B cell (primary cell): ENCODE results near the gene HBB. TPM values are rescaled to one million over a fixed set of nuclear protein-coding genes. Genes with fewer than 3 reads are reported as not detected.

ENCODE experiments used
- ATAC-seq: fragments of 200-7000 bp; cut with Tn5 transposase; one replicate; pipeline ENCODE4 v1.10.0; 2021; ENCODE audit warnings: low read depth, mild to moderate bottlenecking, moderate number of reproducible peaks, moderate library complexity
- CTCF ChIA-PET: fragments of 350-600 bp; sonication (Branson Sonifier 250); formaldehyde crosslinking; loops from one replicate; lab custom pipeline; 2021; ENCODE audit warnings: antibody characterized with exemption, inconsistent platforms; lab: Charles Lee
- POLR2A ChIA-PET: fragments of 350-600 bp; sonication (Branson Sonifier 250); formaldehyde crosslinking; loops from one replicate; lab custom pipeline; 2021; ENCODE audit warnings: antibody characterized with exemption; lab: Charles Lee
- DNase-seq: peaks from one replicate; pipeline ENCODE4 v3.0.0; 2013
- H2AFZ ChIP-seq: 2 replicates; pipeline ENCODE4 v1.6.1; 2012; ENCODE audit warnings: mild to moderate bottlenecking, low read depth, low read length; ENCODE audit not compliant: insufficient read depth, poor library complexity, severe bottlenecking
- H3K27ac ChIP-seq, 2 donors: 1 replicate in 1 of 2; 2 replicates in 1 of 2; pipeline ENCODE4 v1.5.1; 2012 to 2013; ENCODE audit warnings: low read length in 2 of 2, mild to moderate bottlenecking in 2 of 2, moderate library complexity in 1 of 2
- H3K27me3 ChIP-seq, 4 experiments: fragments of 200-600 bp in 1 of 4; sonication (generic) in 1 of 4; replicated peaks in 1 of 4; 1 replicate in 2 of 4; 2 replicates in 2 of 4; pipeline versions ENCODE4 v1.6.1 to v1.7.0; 2013 to 2016; ENCODE audit warnings: low read length in 3 of 4, mild to moderate bottlenecking in 2 of 4, mixed read lengths in 1 of 4, moderate library complexity in 1 of 4; ENCODE audit not compliant: insufficient read depth in 4 of 4, control insufficient read depth in 3 of 4; ENCODE audit errors: control extremely low read depth in 1 of 4
- H3K36me3 ChIP-seq, 2 experiments: replicated peaks in 1 of 2; 1 replicate in 1 of 2; 2 replicates in 1 of 2; pipeline versions ENCODE4 v1.6.1 to v1.7.1; 2013; ENCODE audit warnings: low read length in 1 of 2; ENCODE audit not compliant: insufficient read depth in 2 of 2, control insufficient read depth in 1 of 2; ENCODE audit errors: control extremely low read depth in 1 of 2, extremely low read depth in 1 of 2
- H3K4me1 ChIP-seq, 2 donors: fragments of 200-600 bp in 1 of 2; sonication (generic) in 1 of 2; 1 replicate in 1 of 2; 2 replicates in 1 of 2; pipeline versions ENCODE4 v1.5.1 to v1.6.1; 2013 to 2017; ENCODE audit warnings: low read length in 2 of 2; ENCODE audit not compliant: control insufficient read depth in 2 of 2, insufficient read depth in 2 of 2
- H3K4me2 ChIP-seq: replicated peaks from 2 replicates; pipeline ENCODE3; 2012; ENCODE audit warnings: mild to moderate bottlenecking, low read depth, low read length; ENCODE audit not compliant: poor library complexity, severe bottlenecking
- H3K4me3 ChIP-seq, 5 experiments: fragments of 200-600 bp in 1 of 5; sonication (generic) in 1 of 5; 1 replicate in 3 of 5; 2 replicates in 2 of 5; pipeline versions ENCODE4 v1.5.1 to v1.7.0; 2011 to 2016; ENCODE audit warnings: low read length in 4 of 5, mild to moderate bottlenecking in 4 of 5, low read depth in 2 of 5, control low read depth in 1 of 5, moderate library complexity in 1 of 5; ENCODE audit not compliant: insufficient read depth in 1 of 5; ENCODE audit errors: control extremely low read depth in 1 of 5, extremely low read depth in 1 of 5
- H3K79me2 ChIP-seq: fragments of 200-600 bp; sonication (generic); one replicate; pipeline ENCODE4 v1.6.0; 2016; ENCODE audit warnings: low read length; ENCODE audit not compliant: control insufficient read depth, insufficient read depth
- H3K9ac ChIP-seq: fragments of 200-600 bp; sonication (generic); 2 replicates; pipeline ENCODE4 v1.6.1; 2017; ENCODE audit warnings: mild to moderate bottlenecking, low read length, moderate library complexity
- H3K9me3 ChIP-seq, 3 donors: one replicate each; pipeline versions ENCODE4 v1.6.1 to v1.7.1; 2013; ENCODE audit warnings: low read length in 2 of 3; ENCODE audit not compliant: control insufficient read depth in 2 of 3, insufficient read depth in 1 of 3; ENCODE audit errors: control extremely low read depth in 1 of 3
- H4K20me1 ChIP-seq: 2 replicates; pipeline ENCODE4 v1.6.0; 2012; ENCODE audit warnings: mild to moderate bottlenecking, low read length; ENCODE audit not compliant: insufficient read depth, control insufficient read depth, poor library complexity, severe bottlenecking
- H3K27ac Mint-ChIP-seq: one replicate; pipeline ENCODE4 v1.8.0; 2021; ENCODE audit warnings: mixed read lengths
- H3K27me3 Mint-ChIP-seq: one replicate; pipeline ENCODE4 v1.8.0; 2021; ENCODE audit warnings: mixed read lengths
- H3K4me1 Mint-ChIP-seq: one replicate; pipeline ENCODE4 v1.8.0; 2021; ENCODE audit warnings: mixed read lengths
- H3K4me3 Mint-ChIP-seq: one replicate; pipeline ENCODE4 v1.8.0; 2021; ENCODE audit warnings: mixed read lengths
- H3K9me3 Mint-ChIP-seq: one replicate; pipeline ENCODE4 v1.8.0; 2022; ENCODE audit warnings: mixed read lengths; ENCODE audit not compliant: insufficient read depth
- CTCF ChIP-seq: fragments of 200-600 bp; IDR thresholded peaks from one replicate; pipeline ENCODE4 v1.8.0; 2022; ENCODE audit warnings: antibody characterized with exemption, mild to moderate bottlenecking
- EZH2 ChIP-seq: IDR thresholded peaks from 2 replicates; pipeline ENCODE4 v1.6.1; 2012; ENCODE audit warnings: borderline replicate concordance, low read depth, mild to moderate bottlenecking, moderate library complexity, low read length; ENCODE audit not compliant: insufficient read depth, poor library complexity, severe bottlenecking
- WGBS: methylation state at CpG from one replicate; pipeline ENCODE4 v1.1.5; 2013; ENCODE audit warnings: missing lambda C conversion rate; ENCODE audit not compliant: insufficient coverage; 5-methylcytosine and 5-hydroxymethylcytosine counted together
- intact Hi-C: fragments of 100-400 bp; cut with micrococcal nuclease; formaldehyde crosslinking; loops from one replicate; pipeline ENCODE4 v1.10.0; 2022
- polyA plus RNA-seq: library from polyadenylated mRNA; depleted of rRNA; stranded (reverse); fragments of >200 nt; gene quantifications from 2 replicates; pipeline ENCODE4 v1.2.3, GENCODE V29; 2012
- total RNA-seq, 2 donors: library from RNA; stranded (reverse); fragments of 120-200 nt in 1 of 2; gene quantifications; 1 replicate in 1 of 2; 2 replicates in 1 of 2; pipeline versions ENCODE4 v1.2.3 to v1.2.4, GENCODE V29; 2013 to 2022

HBB gene
- total and polyA plus RNA-seq, 2 donors (not counting 1 experiment from before 2014, with no cell fraction given): 69.7 to 385 TPM

DNA sequence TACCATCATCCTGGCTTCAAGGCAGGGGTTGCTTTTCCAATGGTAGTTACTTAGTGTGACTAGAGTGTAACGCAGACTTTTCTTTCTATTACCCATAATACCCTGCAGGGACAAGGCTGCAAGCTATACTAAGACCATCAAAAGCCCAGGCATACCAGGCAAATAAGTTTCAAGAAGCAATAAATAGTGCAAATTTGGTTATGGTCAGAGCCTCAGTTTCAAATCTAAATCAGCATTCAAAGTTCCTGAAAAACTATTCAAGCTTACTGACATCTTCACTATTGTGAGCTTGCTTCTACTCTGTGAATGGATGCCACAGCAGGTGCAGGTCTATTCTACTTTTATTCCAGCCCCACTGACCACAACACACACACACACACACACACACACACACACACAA lies 2.5 kb upstream of the HBB start:
- H3K4me3 ChIP-seq: no peak overlapping the region
- POLR2A ChIA-PET: no interaction called here
- ATAC-seq: no peak
- H3K4me1 ChIP-seq: no peaks in the 10 kb centered on the region
- H3K4me2 ChIP-seq: no peak overlapping the region
- no peak for DNase-seq
- Mint-ChIP-seq H3K4me3 (no peak overlapping the region), H3K27me3 (peaks cover 3% of the 10 kb centered on the region), H3K4me1 (peaks cover 3% of the 10 kb centered on the region), H3K27ac (no peak overlapping the region), H3K9me3 (no peaks in the 10 kb centered on the region)
- CTCF ChIA-PET: no interaction called here
- H2AFZ ChIP-seq: no peak overlapping the region
- H3K27ac ChIP-seq: no peak overlapping the region
- H3K9ac ChIP-seq: no peak overlapping the region
- no peaks in the 10 kb centered on the region for H3K79me2 ChIP-seq
- H3K36me3 ChIP-seq: no peaks in the 10 kb centered on the region
- H3K27me3 ChIP-seq: no peaks in the 10 kb centered on the region
- H3K9me3 ChIP-seq: no peaks in the 10 kb centered on the region
- intact Hi-C loops: no loop called here
- no peak for TF ChIP-seq EZH2
- no peak for TF ChIP-seq CTCF
- H4K20me1 ChIP-seq: no peaks in the 10 kb centered on the region
- WGBS: no CpG with 5 or more reads among the region's 1 CpG

- no peak overlapping the region for H3K4me3 ChIP-seq
- no peaks in the 10 kb centered on the region for H3K79me2 ChIP-seq
- H3K9me3 ChIP-seq: no peaks in the 10 kb centered on the region
- H3K27me3 ChIP-seq: no peaks in the 10 kb centered on the region
- intact Hi-C loops: no loop called here
- Mint-ChIP-seq H3K27me3 (peaks cover 6% of the 10 kb centered on the region), H3K4me1 (no peaks in the 10 kb centered on the region), H3K9me3 (no peaks in the 10 kb centered on the region), H3K4me3 (no peak overlapping the region), H3K27ac (no peak overlapping the region)
- H3K36me3 ChIP-seq: no peaks in the 10 kb centered on the region
- H3K9ac ChIP-seq: no peak overlapping the region
- POLR2A ChIA-PET: no interaction called here
- H2AFZ ChIP-seq: no peak overlapping the region
- TF ChIP-seq CTCF (no peak), EZH2 (no peak)
- no peak for ATAC-seq
- no peaks in the 10 kb centered on the region for H4K20me1 ChIP-seq
- CTCF ChIA-PET: no interaction called here
- H3K27ac ChIP-seq: no peak overlapping the region
- H3K4me2 ChIP-seq: no peak overlapping the region
- WGBS: 100% methylated on average over 2 of the region's 5 CpGs
- DNase-seq: no peak
- H3K4me1 ChIP-seq: no peaks in the 10 kb centered on the region
These were observed 1.3 kb upstream of the HBB start for GRCh38 chr11:5228124-5228523.
